AG09309 (cell line): Measurements from ENCODE around the gene TCF25.
"Not testable (repeated sequence)": the region's sequence is repeated elsewhere in the genome, so short reads cannot be mapped to it uniquely, and the experiment has no call there.

Experiments used
- DNase-seq: peaks from one replicate; pipeline ENCODE4 v3.0.0-alpha.2; 2010; ENCODE audit warnings: low read depth
- H3K4me3 ChIP-seq: 2 replicates; pipeline ENCODE4 v1.5.1; 2011; ENCODE audit warnings: mild to moderate bottlenecking, low read depth, low read length, moderate library complexity; ENCODE audit not compliant: control insufficient read depth
- CTCF ChIP-seq: IDR thresholded peaks from 2 replicates; pipeline ENCODE4 v1.5.1; 2011; ENCODE audit warnings: mild to moderate bottlenecking, low read depth, low read length, inconsistent platforms; ENCODE audit not compliant: insufficient read depth, control insufficient read depth; ENCODE audit errors: missing control alignments

The TCF25 gene

DNA sequence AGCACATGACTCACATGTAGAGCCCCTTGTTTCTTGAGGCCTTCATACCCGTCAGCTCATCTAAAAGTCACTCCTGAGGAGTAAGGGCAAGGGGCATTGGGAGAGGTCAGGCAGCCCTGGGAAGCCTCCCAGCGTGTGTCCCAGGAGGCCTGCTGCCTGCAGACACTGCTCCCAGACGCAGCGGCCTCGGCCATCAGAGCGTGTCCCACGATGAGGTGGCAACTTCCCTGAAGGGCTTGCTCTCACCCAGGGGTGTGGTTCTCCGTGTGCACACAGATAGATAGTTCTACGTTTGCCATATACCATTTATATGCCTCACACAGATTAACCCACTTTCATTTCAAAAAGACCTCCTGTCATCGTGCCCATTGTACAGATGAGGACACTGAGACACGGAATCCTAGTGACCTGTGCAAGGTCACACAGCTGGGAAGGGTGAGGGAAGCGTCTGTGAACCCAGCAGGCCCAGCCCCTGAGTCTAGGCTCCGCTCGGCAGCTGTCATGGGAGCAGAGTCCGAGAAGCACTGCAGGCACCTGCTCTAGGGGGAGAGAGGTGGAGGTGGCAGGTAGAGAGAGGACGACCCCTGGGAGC lies 58.0 kb downstream of the TCF25 start:
- no peak for DNase-seq
- H3K4me3 ChIP-seq = no peak overlapping the region
- TF ChIP-seq CTCF = no peak

GRCh38 chr16:89931964-89932363 lies 58.6 kb downstream of the TCF25 start:
- TF ChIP-seq CTCF = no peak
- no peak overlapping the region for H3K4me3 ChIP-seq
- no peak for DNase-seq

- not testable (repeated sequence) for DNase-seq, H3K4me3 ChIP-seq
Observed at GRCh38 chr16:89934019-89934418, 60.6 kb downstream of the TCF25 start.

DNA sequence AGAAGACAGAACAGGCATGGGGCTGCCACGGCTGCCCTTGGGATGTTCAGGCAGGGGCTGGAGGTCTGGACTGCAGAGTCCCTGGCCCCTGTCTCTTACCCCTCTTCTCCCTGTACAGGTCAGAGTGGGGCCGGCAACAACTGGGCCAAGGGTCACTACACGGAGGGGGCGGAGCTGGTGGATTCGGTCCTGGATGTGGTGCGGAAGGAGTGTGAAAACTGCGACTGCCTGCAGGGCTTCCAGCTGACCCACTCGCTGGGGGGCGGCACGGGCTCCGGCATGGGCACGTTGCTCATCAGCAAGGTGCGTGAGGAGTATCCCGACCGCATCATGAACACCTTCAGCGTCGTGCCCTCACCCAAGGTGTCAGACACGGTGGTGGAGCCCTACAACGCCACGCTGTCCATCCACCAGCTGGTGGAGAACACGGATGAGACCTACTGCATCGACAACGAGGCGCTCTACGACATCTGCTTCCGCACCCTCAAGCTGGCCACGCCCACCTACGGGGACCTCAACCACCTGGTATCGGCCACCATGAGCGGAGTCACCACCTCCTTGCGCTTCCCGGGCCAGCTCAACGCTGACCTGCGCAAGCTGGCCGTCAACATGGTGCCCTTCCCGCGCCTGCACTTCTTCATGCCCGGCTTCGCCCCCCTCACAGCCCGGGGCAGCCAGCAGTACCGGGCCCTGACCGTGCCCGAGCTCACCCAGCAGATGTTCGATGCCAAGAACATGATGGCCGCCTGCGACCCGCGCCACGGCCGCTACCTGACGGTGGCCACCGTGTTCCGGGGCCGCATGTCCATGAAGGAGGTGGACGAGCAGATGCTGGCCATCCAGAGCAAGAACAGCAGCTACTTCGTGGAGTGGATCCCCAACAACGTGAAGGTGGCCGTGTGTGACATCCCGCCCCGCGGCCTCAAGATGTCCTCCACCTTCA lies 61.5 kb downstream of the TCF25 start:
- DNase-seq = no peak
- H3K4me3 ChIP-seq = no peak overlapping the region
- TF ChIP-seq CTCF = no peak

- not testable (repeated sequence) for DNase-seq, H3K4me3 ChIP-seq
Observed at GRCh38 chr16:89935620-89936019, 62.2 kb downstream of the TCF25 start.

DNA sequence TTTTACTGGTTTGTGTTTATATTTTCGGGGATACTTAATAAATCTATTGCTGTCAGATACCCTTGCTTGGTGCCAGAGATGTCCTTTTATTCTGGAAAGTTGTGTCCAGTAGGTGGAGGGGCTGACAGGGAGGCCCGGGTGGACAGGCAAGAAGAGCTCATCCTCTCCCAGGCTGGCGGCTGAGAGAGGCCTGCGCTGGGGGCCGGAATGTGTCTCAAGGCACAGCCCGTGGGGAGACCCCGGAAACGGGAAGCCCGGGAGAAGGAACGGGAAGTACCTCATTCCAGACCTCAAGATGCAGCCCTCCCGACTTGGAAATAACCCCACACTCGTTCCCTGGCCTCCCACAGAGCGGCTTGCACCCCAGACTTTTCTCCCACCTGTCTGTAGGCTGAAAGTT lies 62.6 kb downstream of the TCF25 start:
- no peak overlapping the region for H3K4me3 ChIP-seq
- TF ChIP-seq CTCF = no peak
- DNase-seq = no peak

DNA sequence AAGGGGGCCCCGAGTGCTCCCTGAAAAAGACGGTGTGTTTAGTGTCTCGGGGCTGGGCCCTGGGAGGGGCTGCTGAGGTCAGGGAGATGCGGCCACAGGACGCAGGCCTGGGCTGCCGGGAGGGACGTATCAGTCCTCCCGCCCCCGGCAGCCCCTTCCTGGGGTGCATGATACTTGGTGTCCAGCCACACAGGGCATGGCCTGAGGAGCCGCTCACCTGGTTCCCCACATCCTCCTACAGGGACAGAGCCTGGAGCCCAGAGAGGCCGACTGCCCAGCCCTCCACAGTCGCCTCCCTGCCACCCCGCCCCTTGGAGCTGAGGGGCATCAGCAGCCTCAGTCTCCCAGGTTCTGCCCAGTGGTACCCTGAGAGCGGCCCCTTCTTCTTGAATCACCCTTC lies 63.1 kb downstream of the TCF25 start:
- H3K4me3 ChIP-seq = no peak overlapping the region

More for the DNA sequence above, 63.1 kb downstream of the TCF25 start:
- TF ChIP-seq CTCF = no peak
- DNase-seq = no peak
